Hepatocyte (in vitro differentiated cells): ENCODE results near the gene MAB21L3.
"Not testable (repeated sequence)": the region's sequence is repeated elsewhere in the genome, so short reads cannot be mapped to it uniquely, and the experiment has no call there.

ENCODE experiments used
- CTCF ChIP-seq: fragments of 200-600 bp; sonication (generic); IDR thresholded peaks from 2 replicates; pipeline ENCODE4 v1.5.1; 2016; ENCODE audit warnings: antibody characterized with exemption, mild to moderate bottlenecking; ENCODE audit not compliant: poor library complexity
- EZH2 ChIP-seq: fragments of 200-600 bp; sonication (generic); IDR thresholded peaks from 2 replicates; pipeline ENCODE4 v1.6.1; 2016; ENCODE audit warnings: antibody characterized with exemption, mild to moderate bottlenecking, borderline replicate concordance
- EZH2phosphoT487 ChIP-seq: fragments of 200-600 bp; sonication (generic); IDR thresholded peaks from one replicate; pipeline ENCODE4 v1.6.1; 2018; ENCODE audit warnings: antibody characterized with exemption, mild to moderate bottlenecking, low read depth, moderate library complexity; ENCODE audit not compliant: unreplicated experiment, severe bottlenecking

DNA sequence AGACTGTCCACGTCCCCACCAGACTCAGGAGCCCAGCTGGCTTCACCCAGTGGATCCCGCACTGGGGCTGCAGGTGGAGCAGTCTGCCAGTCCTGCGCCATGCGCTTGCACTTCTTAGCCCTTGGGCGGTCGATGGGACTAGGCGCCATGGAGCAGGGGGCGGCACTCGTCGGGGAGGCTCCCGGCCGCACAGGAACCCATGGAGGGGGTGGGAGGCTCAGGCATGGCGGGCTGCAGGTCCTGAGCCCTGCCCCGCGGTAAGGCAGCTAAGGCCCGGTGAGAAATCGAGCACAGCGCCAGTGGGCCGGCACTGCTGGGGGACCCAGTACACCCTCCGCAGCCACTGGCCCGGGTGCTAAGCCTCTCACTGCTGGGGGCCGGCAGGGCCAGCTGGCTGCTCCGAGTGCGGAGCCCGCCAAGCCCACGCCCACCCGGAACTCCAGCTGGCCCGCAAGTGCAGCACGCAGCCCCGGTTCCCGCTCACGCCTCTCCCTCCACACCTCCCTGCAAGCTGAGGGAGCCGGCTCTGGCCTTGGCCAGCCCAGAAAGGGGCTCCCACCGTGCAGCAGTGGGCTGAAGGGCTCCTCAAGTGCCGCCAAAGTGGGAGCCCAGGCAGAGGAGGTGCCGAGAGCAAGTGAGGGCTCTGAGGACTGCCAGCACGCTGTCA lies 35.4 kb downstream of the MAB21L3 start:
- not testable (repeated sequence) for TF ChIP-seq CTCF, EZH2, EZH2phosphoT487
